ENCODE measurements around the gene DTD1.

The DTD1 gene

DNA sequence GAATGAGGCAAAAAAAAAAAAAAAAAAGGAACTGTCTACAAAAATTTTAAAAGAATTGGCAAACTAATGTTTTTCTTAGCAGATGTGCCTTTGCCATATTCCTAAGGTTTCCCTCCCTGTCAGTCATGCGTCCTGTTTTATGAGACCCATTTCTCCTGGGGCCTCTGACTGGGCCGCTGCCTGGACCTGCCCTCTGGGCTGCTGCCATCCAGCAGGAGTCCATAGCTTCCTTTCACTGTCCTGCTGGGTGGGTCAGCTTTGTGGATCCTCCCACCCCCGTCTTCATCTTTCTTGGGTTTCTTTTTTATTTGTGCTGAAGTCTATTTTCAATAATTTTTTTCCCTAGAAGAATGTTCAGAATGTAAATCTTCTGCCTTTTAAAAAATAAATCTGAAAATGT is 114.9 kb downstream of the DTD1 start:
- DNase-seq (ENCODE audit: low read depth in 2 of 2), result no peak

DNA sequence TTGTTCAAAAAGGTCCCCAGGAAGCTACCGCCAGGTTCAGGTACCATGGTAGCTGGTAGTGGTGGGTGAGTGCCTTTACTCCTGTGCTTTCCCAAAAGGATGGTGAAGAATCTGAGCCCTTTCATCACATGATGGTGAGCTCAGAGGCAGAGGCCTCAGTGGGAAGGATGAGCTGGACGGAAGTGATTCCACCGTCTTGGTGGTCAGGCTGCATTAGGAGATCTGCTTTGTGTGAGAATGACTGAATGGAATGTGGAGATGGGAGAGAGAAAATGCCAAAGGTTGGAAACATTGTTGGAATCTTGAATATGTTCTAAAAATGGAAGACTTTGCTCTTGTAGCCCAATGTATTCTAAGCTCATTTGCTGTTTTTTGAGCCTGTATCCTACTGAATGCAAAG is 117.6 kb downstream of the DTD1 start:
- no peak for DNase-seq (ENCODE audit: low read depth in 2 of 2)

DNA sequence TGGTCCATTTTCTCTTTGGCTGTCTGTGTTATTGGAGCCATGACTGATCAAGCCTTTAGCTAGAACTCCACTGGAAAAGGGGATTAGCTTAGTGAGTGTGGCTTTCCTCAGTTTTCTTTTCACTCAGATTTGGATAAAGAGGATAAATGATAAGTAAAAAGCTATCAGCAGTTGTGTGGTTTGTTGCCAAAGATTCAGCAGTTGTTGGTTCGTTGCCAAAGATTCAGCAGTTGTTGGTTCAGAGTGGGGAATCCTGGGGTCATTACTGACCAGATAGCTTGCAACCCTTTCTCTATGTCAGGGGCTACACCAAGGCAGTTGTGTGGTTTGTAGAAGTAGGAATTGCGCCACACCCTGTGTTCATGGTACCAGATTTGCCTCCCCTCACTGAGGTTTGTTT is 118.1 kb downstream of the DTD1 start:
- DNase-seq (ENCODE audit: low read depth in 2 of 2), result no peak

DNA sequence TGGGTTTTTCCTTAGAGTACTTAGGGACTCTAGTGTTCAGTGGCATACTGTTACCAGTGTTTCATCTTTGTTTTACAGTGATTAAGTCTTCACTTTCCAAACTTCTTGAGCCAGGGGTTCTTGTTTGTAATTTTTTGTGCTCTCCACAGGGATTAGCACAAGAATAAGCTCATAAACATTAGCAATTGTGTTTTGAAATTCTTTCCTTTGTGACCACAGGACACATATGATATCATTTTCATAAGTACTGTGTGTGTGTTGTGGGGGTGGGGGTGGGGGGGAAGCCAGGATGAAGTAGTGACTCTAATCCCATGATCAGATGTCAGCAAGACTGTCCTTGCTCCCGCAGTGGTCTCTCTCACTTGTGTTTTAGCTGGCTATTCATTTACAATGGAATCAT is 124.3 kb downstream of the DTD1 start:
- DNase-seq (ENCODE audit: low read depth in 2 of 2), result no peak

DNA sequence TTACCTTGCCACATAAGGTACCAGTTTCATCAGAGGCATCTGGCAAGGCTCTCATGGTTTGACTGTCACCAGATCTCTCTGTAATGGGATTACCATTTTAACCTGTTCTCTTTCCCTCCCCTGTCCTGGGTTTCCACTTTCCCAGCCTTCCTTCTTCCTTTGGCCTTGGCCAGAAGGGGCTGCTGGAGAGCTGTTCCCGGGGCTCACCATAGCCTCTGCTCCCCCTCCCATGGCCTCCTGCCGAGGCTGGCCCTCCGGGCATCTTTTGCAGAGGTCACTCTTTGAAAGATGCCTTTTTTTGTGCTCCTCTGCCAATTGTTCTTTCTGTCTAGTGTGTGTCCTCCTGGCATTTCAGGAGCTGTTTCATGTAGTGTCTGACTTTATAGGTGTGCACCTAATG is 125.0 kb downstream of the DTD1 start:
- DNase-seq (ENCODE audit: low read depth in 2 of 2), result no peak

DNA sequence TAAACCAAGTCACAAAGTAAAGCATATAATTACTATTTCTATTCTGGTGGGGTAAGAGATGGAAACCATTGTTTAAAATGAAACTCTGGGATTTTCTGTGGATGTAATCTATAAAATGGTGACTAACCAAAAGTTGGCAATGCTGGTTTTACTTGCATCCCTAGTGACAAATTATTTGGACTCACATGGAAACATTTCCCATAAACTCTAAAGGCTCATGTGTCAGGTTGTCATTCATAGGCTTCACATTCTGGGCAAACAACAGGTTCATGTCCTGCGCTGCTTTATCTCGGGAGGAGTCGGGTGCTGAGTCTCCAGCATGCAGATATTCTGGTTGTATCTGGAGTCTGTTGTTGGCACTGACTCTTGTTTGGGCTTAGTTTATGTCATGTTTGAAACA is 127.7 kb downstream of the DTD1 start:
- no peak for DNase-seq (ENCODE audit: low read depth in 2 of 2)

DNA sequence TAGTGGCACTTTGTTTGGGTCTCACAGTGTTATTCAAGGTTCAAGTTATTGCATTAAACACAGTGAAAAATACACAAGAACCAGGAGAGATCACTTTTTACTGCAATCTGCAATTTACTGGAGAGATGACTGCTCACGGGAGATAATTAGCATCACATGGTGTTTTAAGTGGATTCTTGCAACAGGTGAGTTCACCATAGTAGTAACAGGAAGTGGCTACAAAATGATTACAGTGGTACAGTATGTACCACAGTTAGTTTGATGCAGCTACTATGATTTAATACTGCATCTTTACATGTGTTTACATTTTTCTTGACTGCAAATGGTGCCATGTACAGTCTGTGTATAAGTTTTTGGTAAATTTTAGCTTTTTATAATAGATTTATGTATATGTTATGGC is 129.2 kb downstream of the DTD1 start:
- DNase-seq (ENCODE audit: low read depth in 2 of 2), result no peak

DNA sequence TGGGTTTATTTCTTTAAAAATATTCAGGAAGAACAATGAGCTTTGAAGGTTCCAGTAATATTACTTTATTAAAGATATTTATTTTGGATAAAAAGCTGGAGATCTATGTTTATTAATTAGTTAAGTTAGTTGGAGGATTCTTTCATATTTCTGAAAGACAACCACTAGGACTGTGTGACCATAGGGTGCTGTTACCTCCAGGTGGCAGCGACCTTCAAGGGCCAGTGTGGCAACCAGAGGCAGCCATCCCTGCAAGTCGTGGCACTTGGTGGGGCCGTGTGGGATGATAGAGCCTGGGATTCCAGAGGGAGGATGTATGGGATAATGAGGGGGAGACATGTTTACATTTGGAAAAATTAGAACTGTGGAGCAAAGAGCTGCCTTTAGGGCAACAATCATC is 130.3 kb downstream of the DTD1 start:
- DNase-seq (ENCODE audit: low read depth in 2 of 2), result no peak

DNA sequence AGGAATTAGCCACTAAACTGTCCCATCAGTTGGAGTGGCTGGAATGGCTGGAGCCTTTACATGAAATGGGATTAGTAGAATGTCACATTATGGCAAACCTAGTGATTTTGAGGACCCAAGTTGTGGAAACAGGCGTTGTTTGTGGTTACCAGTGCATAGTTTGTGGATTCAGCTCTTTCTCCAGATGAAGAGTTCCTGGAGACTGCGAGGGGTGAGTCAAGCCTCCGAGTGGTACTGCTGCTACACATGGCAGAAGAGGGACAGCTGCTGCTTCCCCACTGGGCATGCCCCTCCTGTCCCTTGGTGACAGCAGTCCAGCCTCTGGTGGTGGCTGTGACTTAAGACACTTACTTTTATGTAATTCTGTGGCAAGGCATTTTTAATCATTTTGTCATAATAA is 131.6 kb downstream of the DTD1 start:
- DNase-seq (ENCODE audit: low read depth in 2 of 2), result no peak

DNA sequence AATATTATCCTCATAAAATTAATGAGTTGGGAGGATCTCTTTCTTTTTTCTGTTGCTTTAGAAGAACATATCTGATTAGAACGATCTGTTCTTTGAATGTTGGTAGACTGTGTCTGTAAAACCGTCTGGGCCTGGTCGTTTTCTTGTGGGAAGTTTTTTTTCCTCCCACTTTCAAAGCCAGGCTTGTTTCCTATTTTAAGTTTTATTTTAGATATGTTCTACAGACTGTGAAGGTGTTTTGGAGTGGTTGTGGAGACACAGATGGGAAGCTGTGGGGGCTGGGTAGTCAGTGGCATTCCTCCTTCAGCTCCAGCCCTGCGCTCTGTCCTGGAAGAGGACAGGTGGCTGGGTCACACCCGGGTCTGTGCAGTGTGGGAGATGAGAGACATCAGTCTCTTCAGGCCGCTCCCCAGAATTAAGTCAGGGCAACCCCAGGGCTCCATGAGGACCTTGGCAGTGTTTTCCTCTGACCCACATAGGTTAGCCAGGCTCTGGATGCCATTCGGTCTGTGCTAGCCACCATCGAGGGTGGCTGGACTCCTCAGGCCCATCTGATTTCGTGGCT is 133.8 kb downstream of the DTD1 start:
- no peak for DNase-seq (ENCODE audit: low read depth in 2 of 2)

DNA sequence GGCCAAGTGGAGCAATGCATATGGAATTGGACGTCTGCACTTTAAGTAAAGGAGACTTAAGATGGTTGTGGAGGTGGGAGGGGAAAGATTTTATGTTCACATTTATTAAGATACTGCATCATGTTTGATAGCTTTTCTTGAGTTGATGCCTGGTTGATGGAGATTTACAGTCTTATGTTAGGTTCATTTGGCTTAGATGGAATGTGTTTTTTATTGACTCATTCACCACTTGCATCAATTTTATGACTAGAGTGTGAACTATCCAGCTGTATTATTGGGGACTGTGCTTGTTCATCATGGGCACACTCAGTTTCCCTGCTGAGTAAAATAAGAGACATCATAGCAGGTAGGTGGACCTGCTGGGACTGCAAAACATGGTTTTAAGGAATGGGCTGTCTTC is 134.5 kb downstream of the DTD1 start:
- DNase-seq (ENCODE audit: low read depth in 2 of 2), result no peak

DNA sequence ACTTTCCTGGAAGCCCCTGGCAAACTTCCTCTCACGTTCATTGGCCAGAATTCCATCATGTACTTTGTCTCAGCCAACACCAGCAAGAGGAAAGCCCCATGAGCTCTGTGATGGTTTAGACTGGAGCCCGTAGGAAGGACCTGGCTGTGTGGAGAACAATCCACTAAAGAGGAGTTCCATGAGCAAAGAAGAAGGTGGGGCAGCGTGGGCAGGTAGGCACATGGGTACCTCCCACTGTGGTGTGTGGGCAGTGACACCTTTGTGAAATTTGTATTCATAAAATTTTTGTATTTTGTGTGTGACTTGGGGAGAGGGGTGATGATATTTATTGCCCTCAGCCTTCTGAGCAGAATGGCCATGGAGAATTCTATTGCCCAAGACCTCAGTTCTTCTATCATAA is 136.2 kb downstream of the DTD1 start:
- no peak for DNase-seq (ENCODE audit: low read depth in 2 of 2)

DNA sequence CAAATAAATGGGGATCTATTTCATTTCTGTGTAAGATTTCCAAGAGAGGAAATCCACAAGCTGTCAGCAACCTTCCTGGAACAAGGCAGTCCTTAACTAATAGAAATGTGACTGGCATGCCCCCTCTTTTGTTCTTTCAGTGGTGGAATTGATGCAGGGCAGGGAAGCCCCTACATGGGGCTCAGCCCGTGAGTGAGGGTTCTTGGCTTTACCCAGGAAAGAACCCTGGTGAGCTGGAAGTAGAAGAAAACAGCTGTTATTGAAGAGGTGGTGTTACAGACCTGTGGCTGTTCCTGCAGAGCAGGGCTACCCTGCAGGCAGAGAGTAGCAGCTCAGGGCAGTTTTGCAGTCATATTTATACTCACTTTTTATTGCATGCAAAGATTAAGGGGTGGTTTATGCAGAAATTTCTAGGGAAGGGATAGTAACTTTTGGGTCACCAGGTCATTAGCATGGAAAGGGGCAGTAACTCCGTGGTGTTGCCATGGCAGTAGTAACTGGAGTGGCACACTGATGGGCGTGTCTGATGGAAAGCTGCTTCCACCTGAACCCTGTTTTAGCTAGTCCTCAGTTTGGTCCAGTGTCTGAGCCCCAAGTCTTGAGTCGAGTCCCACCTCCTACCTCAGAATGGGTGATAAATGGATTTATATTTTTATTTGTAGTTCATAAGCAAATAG is 137.1 kb downstream of the DTD1 start:
- DNase-seq (ENCODE audit: low read depth in 2 of 2), result no peak

DNA sequence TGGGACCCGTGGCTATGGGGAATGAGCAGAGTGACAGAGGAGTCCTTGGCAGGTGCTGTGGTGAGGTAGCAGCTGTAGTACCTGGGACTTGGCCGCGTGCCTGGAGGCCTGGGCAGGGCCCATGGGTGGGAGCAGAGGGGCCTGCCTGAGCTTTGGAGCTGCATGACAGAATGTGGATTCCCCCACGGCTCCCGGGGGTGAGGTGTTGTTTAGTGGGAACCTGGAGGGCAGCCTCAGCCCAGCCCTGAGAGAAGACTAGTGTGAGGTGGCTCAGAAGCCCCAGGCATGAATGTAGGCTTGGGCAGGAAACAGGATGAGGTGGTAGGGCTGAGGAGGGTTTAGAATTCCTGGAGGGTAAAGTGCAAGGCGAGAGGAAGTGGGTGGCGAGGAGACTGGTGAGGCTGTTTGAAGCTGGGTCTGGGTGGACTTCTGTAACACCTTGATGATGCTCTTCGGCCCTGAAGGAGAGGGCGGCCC is 139.2 kb downstream of the DTD1 start:
- DNase-seq (ENCODE audit: low read depth in 2 of 2), result no peak

DNA sequence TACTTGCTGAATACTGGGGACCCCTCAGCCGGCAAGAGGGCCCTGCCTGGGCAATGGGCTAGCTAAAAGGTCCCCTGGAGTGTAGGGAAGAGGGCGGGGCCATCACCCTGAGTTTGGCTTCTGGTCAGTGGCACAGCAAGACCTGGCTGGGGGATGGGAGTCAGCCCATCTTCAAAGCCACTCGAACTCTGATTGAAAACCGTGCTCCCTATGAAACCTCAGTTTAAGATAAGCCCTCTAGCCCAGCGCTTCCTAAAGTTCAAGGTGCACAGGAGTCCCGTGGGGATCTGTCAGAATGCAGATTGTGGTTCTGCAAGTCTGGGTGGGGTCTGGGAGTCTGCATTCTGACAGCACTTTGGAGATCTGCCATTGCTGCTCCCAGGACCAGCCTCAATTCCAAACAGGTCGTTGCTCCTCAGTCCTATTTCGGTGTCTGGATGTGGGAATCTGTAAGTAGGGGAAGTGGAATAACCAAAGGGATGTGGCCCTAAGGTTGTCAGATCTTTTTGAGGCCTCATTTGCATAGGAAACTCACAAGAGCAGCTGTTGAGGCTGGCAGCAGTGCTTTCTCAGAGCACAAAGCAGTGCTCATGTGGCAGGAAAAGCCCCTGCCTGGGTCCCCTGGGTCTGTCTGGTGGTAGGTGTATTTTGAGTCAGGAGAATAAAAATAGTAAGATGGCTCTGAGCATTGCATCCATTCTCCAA is 140.5 kb downstream of the DTD1 start:
- no peak for DNase-seq (ENCODE audit: low read depth in 2 of 2)

DNA sequence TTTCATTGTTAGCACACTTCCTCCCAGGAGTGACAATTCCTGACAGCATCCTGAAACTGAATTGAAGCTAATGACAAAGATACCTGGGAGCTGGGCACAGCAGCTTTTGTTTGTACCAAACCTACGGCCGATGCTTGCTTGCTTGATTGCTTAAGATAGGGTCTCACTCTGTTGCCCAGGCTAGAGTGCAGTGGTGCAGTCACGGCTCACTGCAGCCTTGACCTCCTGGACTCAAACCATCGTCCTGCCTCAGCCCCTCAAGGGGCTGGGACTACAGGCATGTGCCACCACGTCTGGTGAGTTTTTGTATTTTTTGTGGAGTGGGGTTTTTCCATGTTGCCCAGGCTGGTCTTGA is 141.0 kb downstream of the DTD1 start:
- DNase-seq (ENCODE audit: low read depth in 2 of 2), result no peak

DNA sequence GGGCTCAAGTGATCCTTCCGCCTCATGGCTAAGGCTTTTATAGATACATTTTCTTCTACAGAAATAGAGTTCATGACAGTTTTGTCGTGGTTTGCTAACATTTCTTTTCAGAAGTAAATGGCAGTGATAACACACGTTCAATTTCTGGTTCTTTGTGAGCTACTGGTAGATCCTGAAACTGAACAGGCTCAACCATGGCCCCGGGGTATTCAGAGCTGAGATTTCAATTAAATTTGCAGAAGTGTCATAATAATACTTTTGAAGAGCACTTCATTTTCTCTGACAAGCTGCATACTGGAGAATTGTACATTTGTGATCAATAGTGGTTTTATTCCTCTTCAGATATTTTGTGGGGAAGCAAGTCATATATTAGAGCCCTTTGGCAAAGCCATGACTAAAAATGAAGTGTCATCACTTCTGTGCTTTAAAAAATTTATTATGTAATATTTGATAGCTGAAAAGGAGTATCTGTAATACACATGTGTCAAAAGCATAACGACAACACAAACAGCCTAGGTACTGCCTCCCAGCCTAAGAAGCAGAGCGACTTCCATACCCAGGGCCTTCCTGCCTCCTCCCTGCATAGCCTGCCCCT is 141.5 kb downstream of the DTD1 start:
- DNase-seq (ENCODE audit: low read depth in 2 of 2), result no peak

DNA sequence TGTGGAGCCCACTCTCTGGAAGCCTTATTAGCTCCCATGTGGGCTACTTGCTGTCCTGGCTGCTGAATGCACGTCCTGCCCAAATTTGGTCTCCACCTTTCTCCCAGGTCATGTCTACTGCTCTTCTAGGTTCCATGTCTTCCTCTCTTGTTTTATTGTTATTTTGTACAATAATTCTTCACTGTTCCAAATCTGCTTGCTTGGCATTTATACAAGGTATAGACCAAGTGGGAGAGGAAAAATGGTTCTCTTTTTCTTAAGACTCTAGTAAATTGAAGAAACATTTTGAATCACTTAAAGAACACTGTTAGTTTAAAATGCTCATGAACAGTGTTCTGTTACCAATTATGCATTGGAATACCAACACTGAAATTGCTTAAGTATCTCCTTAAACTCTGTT is 144.1 kb downstream of the DTD1 start:
- DNase-seq (ENCODE audit: low read depth in 2 of 2), result no peak

DNA sequence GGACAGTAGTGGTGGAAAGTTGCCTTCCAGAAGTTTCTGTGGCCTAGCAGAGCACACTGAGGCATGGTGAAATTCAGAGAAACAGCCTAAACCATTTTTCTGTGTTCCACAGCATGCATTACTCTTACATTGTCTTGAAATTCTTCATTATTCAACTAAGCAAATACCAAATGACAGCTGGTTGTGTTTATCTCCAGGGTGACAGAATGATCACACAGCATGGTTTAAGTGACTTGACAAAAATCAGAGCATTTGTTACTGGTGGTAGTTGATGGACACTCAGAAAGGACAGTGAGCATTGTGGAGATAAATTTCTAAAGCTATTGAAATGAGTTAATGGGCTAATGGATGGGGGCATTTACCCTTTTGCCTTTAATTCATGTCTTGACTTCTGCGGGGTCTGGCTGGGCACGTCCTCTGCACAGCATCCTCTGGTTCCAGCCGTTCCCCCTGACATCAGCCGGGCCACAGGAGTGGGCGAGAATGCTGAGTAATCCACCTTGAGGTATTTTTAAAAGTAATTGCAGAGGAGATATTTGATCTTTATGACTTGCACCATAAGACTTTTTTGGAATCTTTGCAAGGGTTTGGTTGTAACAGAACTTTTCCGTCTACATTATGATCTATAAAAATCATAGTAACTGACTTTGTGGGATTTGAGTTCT is 146.8 kb downstream of the DTD1 start:
- no peak for DNase-seq (ENCODE audit: low read depth in 2 of 2)

DNA sequence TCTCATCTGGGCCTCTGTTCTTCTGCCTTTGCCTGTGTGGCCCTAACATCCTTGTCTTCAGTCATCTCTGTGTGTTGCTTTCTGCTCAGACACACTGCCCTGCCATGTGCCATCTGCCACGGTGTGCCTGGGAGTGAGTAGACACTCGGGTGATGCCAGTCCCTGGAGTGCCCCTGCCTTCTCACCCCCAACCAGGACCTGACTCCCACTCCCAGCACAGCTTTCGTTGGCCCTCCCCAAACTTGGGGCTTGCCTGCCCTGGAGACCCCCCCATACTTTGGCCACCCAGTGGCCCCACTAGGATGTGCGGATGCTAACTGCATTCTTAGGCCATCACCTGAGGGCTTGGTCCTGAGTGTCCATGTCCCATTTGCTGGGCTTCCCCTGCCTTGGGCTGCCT is 149.3 kb downstream of the DTD1 start:
- no peak for DNase-seq (ENCODE audit: low read depth in 2 of 2)

DNA sequence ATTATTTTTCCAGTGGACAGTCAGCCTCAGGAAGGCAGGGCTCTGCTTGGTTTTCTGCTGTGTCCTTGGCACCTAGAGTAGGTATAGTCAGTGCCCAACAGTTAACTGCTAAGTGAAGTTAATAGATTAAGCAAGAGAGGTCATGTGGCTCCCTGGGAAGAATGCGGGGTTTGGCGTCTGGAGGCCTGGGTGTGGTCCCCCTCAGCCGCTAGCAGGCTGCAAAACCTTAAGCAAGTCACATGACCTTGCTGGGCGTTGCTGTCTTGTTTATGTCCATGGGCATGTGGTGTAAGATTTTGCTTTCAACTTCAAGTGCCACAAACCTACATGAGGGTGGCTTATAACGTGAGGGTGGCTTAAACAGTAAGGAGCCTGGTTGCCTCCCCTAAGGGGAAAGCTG is 150.2 kb downstream of the DTD1 start:
- no peak for DNase-seq (ENCODE audit: low read depth in 2 of 2)

DNA sequence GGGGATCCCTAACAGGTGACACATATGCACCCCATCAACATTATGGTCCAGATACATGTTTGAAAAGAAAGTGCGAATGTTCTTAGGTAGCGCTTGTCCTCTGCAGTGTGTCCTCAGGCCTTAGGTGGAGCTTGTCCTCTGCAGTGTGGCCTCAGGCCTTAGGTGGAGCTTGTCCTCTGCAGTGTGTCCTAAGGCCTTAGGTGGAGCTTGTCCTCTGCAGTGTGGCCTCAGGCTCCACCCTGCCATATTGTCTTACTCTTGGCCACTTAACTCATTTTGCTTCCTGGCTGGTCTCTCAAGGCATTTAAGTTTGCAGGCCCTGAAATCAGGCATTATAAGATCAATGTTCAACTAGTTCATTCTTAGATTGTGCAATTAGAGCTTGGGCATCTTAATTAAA is 151.0 kb downstream of the DTD1 start:
- no peak for DNase-seq (ENCODE audit: low read depth in 2 of 2)

DNA sequence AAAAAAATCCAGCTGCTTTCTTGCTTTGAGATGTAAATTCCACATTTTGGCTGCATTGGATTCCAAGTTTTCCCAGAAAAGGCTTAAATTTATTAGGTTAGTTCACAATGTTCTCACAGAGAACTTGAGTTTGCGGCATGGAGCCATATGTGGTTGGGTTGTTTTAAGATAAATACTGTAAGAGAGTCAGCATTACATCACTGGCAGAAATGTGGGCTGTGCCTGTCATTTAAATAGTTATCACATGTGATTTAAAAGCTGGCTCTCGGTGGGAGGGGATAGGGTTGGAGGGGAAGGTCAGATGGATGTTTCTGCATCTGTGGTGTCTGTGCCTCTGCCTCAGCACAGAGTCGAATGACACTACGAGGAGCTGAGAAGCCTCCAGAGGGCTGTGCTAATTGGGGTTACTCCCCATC is 151.9 kb downstream of the DTD1 start:
- DNase-seq (ENCODE audit: low read depth in 2 of 2), result no peak

All from stimulated activated CD8-positive, alpha-beta memory T cell treated with anti-CD3 and anti-CD28 coated beads, Interleukin-2, amount 100 ng/mL, for 48 hours (primary cell).